Transverse colon (tissue), 4 donors: ENCODE measurements around the gene DNM1L. TPM values are rescaled to one million over a fixed set of nuclear protein-coding genes. Genes with fewer than 3 reads are reported as not detected.
A peak's percentile ranks its signal among the peaks of the same experiment; 100 is the strongest.
"Not testable (repeated sequence)": the region's sequence is repeated elsewhere in the genome, so short reads cannot be mapped to it uniquely, and the experiment has no call there.

ENCODE experiments used
- DNase-seq: peaks from one replicate; pipeline ENCODE4 v3.0.0-alpha.2; 2019
- H3K27ac ChIP-seq, 4 donors: fragments of 200-600 bp; sonication (generic); 2 replicates each; pipeline ENCODE4 v1.5.1; 2016 to 2018; ENCODE audit warnings: inconsistent platforms in 4 of 4
- H3K27me3 ChIP-seq: fragments of 200-600 bp; sonication (generic); 2 replicates; pipeline ENCODE4 v1.5.1; 2017; ENCODE audit warnings: inconsistent platforms
- H3K36me3 ChIP-seq, 4 donors: fragments of 200-600 bp; sonication (generic); 2 replicates each; pipeline ENCODE4 v1.5.1; 2017 to 2019; ENCODE audit warnings: inconsistent platforms in 4 of 4
- H3K4me1 ChIP-seq, 4 donors: fragments of 200-600 bp; sonication (generic); 2 replicates each; pipeline ENCODE4 v1.5.1; 2017 to 2020; ENCODE audit warnings: inconsistent platforms in 4 of 4
- H3K4me3 ChIP-seq, 4 donors: fragments of 200-600 bp; sonication (generic); 1 replicate in 1 of 4; 2 replicates in 3 of 4; pipeline versions ENCODE4 v1.5.1 to v1.6.1; 2017 to 2019; ENCODE audit warnings: inconsistent platforms in 4 of 4
- H3K9me3 ChIP-seq, 2 donors: fragments of 200-600 bp; sonication (generic); 2 replicates each; pipeline ENCODE4 v1.5.1; 2017 to 2019; ENCODE audit warnings: inconsistent platforms in 2 of 2
- CTCF ChIP-seq, 5 experiments: fragments of 200-600 bp in 3 of 5; fragments of 450-650 bp in 2 of 5; sonication (generic) in 3 of 5; IDR thresholded peaks; 1 replicate in 2 of 5; 2 replicates in 3 of 5; pipeline ENCODE4 v1.5.1; 2016 to 2017; ENCODE audit warnings: antibody characterized with exemption in 5 of 5, inconsistent platforms in 3 of 5, mild to moderate bottlenecking in 2 of 5, moderate library complexity in 1 of 5
- EP300 ChIP-seq: sonication (generic); formaldehyde crosslinking; IDR thresholded peaks from one replicate; pipeline ENCODE4 v1.6.1; 2017; ENCODE audit warnings: antibody characterized with exemption, low read depth
- POLR2A ChIP-seq: fragments of 450-650 bp; IDR thresholded peaks from one replicate; pipeline ENCODE4 v1.6.1; 2016; ENCODE audit warnings: antibody characterized with exemption, mild to moderate bottlenecking, moderate library complexity
- POLR2AphosphoS5 ChIP-seq, 3 donors: sonication (generic); formaldehyde crosslinking; IDR thresholded peaks; one replicate each; pipeline ENCODE4 v1.6.1; 2016; ENCODE audit warnings: antibody characterized with exemption in 3 of 3
- WGBS, 2 donors: methylation state at CpG; one replicate each; pipeline ENCODE4 v1.1.5; 2018; ENCODE audit warnings: low coverage in 1 of 2; 5-methylcytosine and 5-hydroxymethylcytosine counted together
- in situ Hi-C, 4 donors: fragments of 200-750 bp; cut with MboI; loops; one replicate each; pipeline versions ENCODE4 v1.15.0 to v1.15.1; 2017; ENCODE audit warnings: low sequenced_read_pairs in 3 of 4, low pct_ligation_motif_present in 1 of 4, low pct_unique_long_range_greater_than_20kb in 1 of 4
- intact Hi-C: fragments of 100-400 bp; cut with DNase I; formaldehyde crosslinking; loops from one replicate; pipeline ENCODE4 v1.15.1; 2023; ENCODE audit warnings: low total_unique reads
- total RNA-seq, 4 donors: library from RNA; depleted of rRNA; stranded (reverse); fragments of >200 nt; gene quantifications; one replicate each; pipeline ENCODE4 v1.1.0, GENCODE V29; 2016

Gene DNM1L
- total RNA-seq, 4 donors from 2014 or later: 41.2 to 61.3 (median 44.2) TPM

- Histone ChIP-seq H3K36me3 (peaks cover 0 to 22% (median 3%) of the 10 kb centered on the region in 4 donors), H3K4me1 (no peaks in the 10 kb centered on the region), H3K27me3 (no peaks in the 10 kb centered on the region), H3K27ac (no peak overlapping the region), H3K9me3 (no peaks in the 10 kb centered on the region), H3K4me3 (no peak overlapping the region)
- intact Hi-C loops: no loop called here
- TF ChIP-seq POLR2AphosphoS5 (IDR thresholded peaks at IDR 0.05): no peak
- no peak for TF ChIP-seq CTCF (IDR thresholded peaks at IDR 0.05)
- no peak for TF ChIP-seq POLR2A
- no peak for TF ChIP-seq EP300
- in situ Hi-C loops: no loop called here
- DNase-seq: no peak
Measured at GRCh38 chr12:32705783-32706182, 26.7 kb downstream of the DNM1L start.

GRCh38 chr12:32706335-32707024, 27.4 kb downstream of the DNM1L start:
- H3K4me3 ChIP-seq: no peak overlapping the region
- intact Hi-C loops: no loop called here
- in situ Hi-C loops: no loop called here
- no peak for DNase-seq
- H3K27ac ChIP-seq: no peak overlapping the region
- no peaks in the 10 kb centered on the region for H3K4me1 ChIP-seq
- WGBS, 2 donors: 90 to 95% methylated on average over 2 of the region's 2 CpGs
- no peaks in the 10 kb centered on the region for H3K27me3 ChIP-seq
- H3K36me3 ChIP-seq: peaks cover 0 to 26% (median 3%) of the 10 kb centered on the region in 4 donors
- H3K9me3 ChIP-seq: no peaks in the 10 kb centered on the region
- no peak for TF ChIP-seq CTCF (IDR thresholded peaks at IDR 0.05)

- Histone ChIP-seq H3K27me3 (no peaks in the 10 kb centered on the region), H3K36me3 (peaks cover 0 to 22% (median 3%) of the 10 kb centered on the region in 4 donors), H3K4me3 (no peak overlapping the region), H3K4me1 (no peaks in the 10 kb centered on the region), H3K9me3 (no peaks in the 10 kb centered on the region), H3K27ac (no peak overlapping the region)
- intact Hi-C loops (no loop called here), in situ Hi-C loops (no loop called here)
- TF ChIP-seq CTCF (IDR thresholded peaks at IDR 0.05): no peak
- no peak for TF ChIP-seq POLR2A
- TF ChIP-seq POLR2AphosphoS5 (IDR thresholded peaks at IDR 0.05): no peak
- TF ChIP-seq EP300: no peak
- no peak for DNase-seq
- WGBS, 2 donors: 95 to 96% methylated on average over 2 of the region's 2 CpGs
Measured at GRCh38 chr12:32708926-32709325, 29.8 kb downstream of the DNM1L start.

GRCh38 chr12:32714772-32715171, 35.7 kb downstream of the DNM1L start:
- no peaks in the 10 kb centered on the region for H3K9me3 ChIP-seq
- WGBS, 2 donors: 60 to 66% methylated on average over 2 to 4 of the region's 4 CpGs
- in situ Hi-C loops: no loop called here
- H3K36me3 ChIP-seq: peaks cover 0 to 18% (median 6%) of the 10 kb centered on the region in 4 donors
- no peaks in the 10 kb centered on the region for H3K27me3 ChIP-seq
- no peak overlapping the region for H3K4me3 ChIP-seq
- no peak for TF ChIP-seq POLR2AphosphoS5 (IDR thresholded peaks at IDR 0.05)
- no peak overlapping the region for H3K27ac ChIP-seq
- intact Hi-C loops: loop anchor here (1.0 kb wide), 1 partner anchor 33 kb away; no protein-coding TSS in a partner anchor
- H3K4me1 ChIP-seq: no peaks in the 10 kb centered on the region
- DNase-seq: peak; percentile 17

- in situ Hi-C loops: no loop called here
- no peaks in the 10 kb centered on the region for H3K9me3 ChIP-seq
- H3K27ac ChIP-seq: no peak overlapping the region
- intact Hi-C loops: no loop called here
- peaks cover 0 to 28% (median 12%) of the 10 kb centered on the region in 4 donors for H3K36me3 ChIP-seq
- TF ChIP-seq EP300: no peak
- no peak for TF ChIP-seq POLR2A
- TF ChIP-seq POLR2AphosphoS5 (IDR thresholded peaks at IDR 0.05): no peak
- no peak for TF ChIP-seq CTCF (IDR thresholded peaks at IDR 0.05)
- WGBS, 2 donors: 60 to 98% methylated on average over 1 to 2 of the region's 2 CpGs
- no peaks in the 10 kb centered on the region for H3K27me3 ChIP-seq
- DNase-seq: no peak
- H3K4me1 ChIP-seq: no peaks in the 10 kb centered on the region
- H3K4me3 ChIP-seq: no peak overlapping the region
Measured at GRCh38 chr12:32718926-32719325, 39.8 kb downstream of the DNM1L start.

GRCh38 chr12:32725308-32725707, 46.2 kb downstream of the DNM1L start:
- in situ Hi-C loops, H3K27ac ChIP-seq, DNase-seq, H3K27me3 ChIP-seq, intact Hi-C loops, H3K9me3 ChIP-seq, H3K4me3 ChIP-seq, H3K4me1 ChIP-seq: not testable (repeated sequence)
- 100% methylated on average over 3 of the region's 3 CpGs for WGBS, 2 donors
- peaks cover 0 to 25% (median 11%) of the 10 kb centered on the region in 4 donors for H3K36me3 ChIP-seq
